Heart right ventricle (tissue), 16 donors: ENCODE measurements around the gene MPP7. TPM values are rescaled to one million over a fixed set of nuclear protein-coding genes. Genes with fewer than 3 reads are reported as not detected.
"Not testable (repeated sequence)": the region's sequence is repeated elsewhere in the genome, so short reads cannot be mapped to it uniquely, and the experiment has no call there.

Experiments
- ATAC-seq, 8 donors: fragments of 200-7000 bp; cut with Tn5 transposase; one replicate each; pipeline ENCODE4 v1.9.1; 2020; ENCODE audit warnings: mild to moderate bottlenecking in 8 of 8, moderate library complexity in 8 of 8, moderate number of reproducible peaks in 1 of 8
- DNase-seq, 2 donors: peaks; one replicate each; pipeline ENCODE4 v3.0.0-alpha.2; 2020
- H3K27ac ChIP-seq, 10 donors: fragments of 200-600 bp; sonication (generic) in 2 of 10; one replicate each; pipeline versions ENCODE4 v1.5.0 to v1.8.0; 2020 to 2022; ENCODE audit warnings: mild to moderate bottlenecking in 3 of 10
- H3K27me3 ChIP-seq, 7 donors: fragments of 200-600 bp; one replicate each; pipeline ENCODE4 v1.8.0; 2021 to 2022; ENCODE audit warnings: mild to moderate bottlenecking in 2 of 7
- H3K36me3 ChIP-seq, 9 donors: fragments of 200-600 bp; sonication (generic) in 1 of 9; one replicate each; pipeline versions ENCODE4 v1.5.0 to v1.8.0; 2020 to 2022; ENCODE audit warnings: mild to moderate bottlenecking in 2 of 9
- H3K4me1 ChIP-seq, 9 donors: fragments of 200-600 bp; sonication (generic) in 1 of 9; one replicate each; pipeline versions ENCODE4 v1.5.0 to v1.8.0; 2020 to 2022; ENCODE audit warnings: mild to moderate bottlenecking in 4 of 9
- H3K4me3 ChIP-seq, 10 donors: fragments of 200-600 bp; sonication (generic) in 2 of 10; one replicate each; pipeline versions ENCODE4 v1.5.0 to v1.8.0; 2020 to 2022; ENCODE audit warnings: mild to moderate bottlenecking in 7 of 10, moderate library complexity in 2 of 10
- H3K9me3 ChIP-seq, 11 donors: fragments of 200-600 bp in 10 of 11; sonication (generic) in 2 of 11; one replicate each; pipeline versions ENCODE4 v1.5.0 to v1.8.0; 2013 to 2022; ENCODE audit warnings: mild to moderate bottlenecking in 2 of 11, control low read depth in 1 of 11, moderate library complexity in 1 of 11
- CTCF ChIP-seq, 9 donors: fragments of 200-600 bp; sonication (generic) in 2 of 9; IDR thresholded peaks; one replicate each; pipeline versions ENCODE4 v1.5.0 to v1.8.0; 2021 to 2022; ENCODE audit warnings: antibody characterized with exemption in 9 of 9, mild to moderate bottlenecking in 5 of 9, moderate library complexity in 1 of 9
- WGBS, 2 donors: extraction: QIAGEN DNeasy Blood & Tissue Kit; methylation state at CpG; one replicate each; pipeline ENCODE4 v1.1.7; 2013; ENCODE audit warnings: inconsistent platforms in 1 of 2; 5-methylcytosine and 5-hydroxymethylcytosine counted together
- intact Hi-C, 10 donors: fragments of 100-400 bp; cut with DNase I; formaldehyde crosslinking; loops; one replicate each; pipeline versions ENCODE4 v1.11.1 to v1.14.2; 2022
- polyA plus RNA-seq, 2 donors: library from polyadenylated mRNA; stranded (reverse); fragments of 200-250 nt; gene quantifications; one replicate each; pipeline ENCODE4 v1.2.3, GENCODE V29; 2013
- total RNA-seq, 10 donors: library from RNA; stranded (reverse); fragmentation: NEBNext Ultra II Directional in 3 of 10; extraction: Animal tissue kit (Norgen Biotek cat#: 25700) in 3 of 10; gene quantifications; one replicate each; pipeline versions ENCODE4 v1.2.1 to v1.2.4, GENCODE V29; 2021 to 2023
- donor health status: Arrhythmogenic right ventricular cardiomyopathy.
- donor health status: ischemic (EF 13 %, LVEDD 7.1; RV severe dilation, severe dysfunction).
- donor health status: healthy with polysubstance abuse.
- donor health status: DM: no; HTN: yes; CAD: no.
- donor health status: DM: no; HTN: no; CAD: no.
- donor health status: ischemic (EF 25% LVEDD 6.9; RV normal size, moderate dysfunction).
- donor health status: ischemic (EF 25% LVEDD 5.7; RV mildly dilated, moderate dysfunction).
- donor health status: healthy.
- donor health status: DM: yes; HTN: yes; CAD: no.
- donor health status: Ischemic cardiomyopathy.
- donor health status: ischemic (EF 35%, LVEDD 5.7; RV mildly dilated, moderate dysfunction).
- donor health status: nonischemic (EF 11% LVEDD 7.7; RV severe dilation, severe dysfunction).
- donor health status: DM: yes; HTN: yes; CAD: no.
- donor health status: PGD.
- donor health status: ischemic (EF 29% LVEDD 5.4; RV normal size, mild dysfunction).
- donor health status: nonischemic (EF 23%, LVEDD 6.1; RV moderate dilation, normal function).

Gene MPP7
- total and polyA plus RNA-seq, 12 donors, result 3.1 to 20.0 (median 14.7) TPM

- intact Hi-C loops, result no loop called here
- no peak for DNase-seq
- no peak overlapping the region for H3K4me3 ChIP-seq
- 85 to 86% methylated on average over 2 of the region's 2 CpGs for WGBS, 2 donors
- peaks cover 0 to 13% (median 0%) of the 10 kb centered on the region in 11 donors for H3K9me3 ChIP-seq
- ATAC-seq, result no peak
- peaks cover 0 to 8% (median 0%) of the 10 kb centered on the region in 9 donors for H3K4me1 ChIP-seq
- no peak overlapping the region for H3K27ac ChIP-seq
- no peaks in the 10 kb centered on the region for H3K27me3 ChIP-seq
- no peak for TF ChIP-seq CTCF (IDR thresholded peaks at IDR 0.05)
- no peaks in the 10 kb centered on the region for H3K36me3 ChIP-seq
Measured at GRCh38 chr10:28343252-28343651, 40.4 kb upstream of the MPP7 start.

GRCh38 chr10:28341679-28342078, 38.8 kb upstream of the MPP7 start:
- DNase-seq, H3K27ac ChIP-seq, H3K27me3 ChIP-seq, H3K4me3 ChIP-seq, ATAC-seq, H3K4me1 ChIP-seq, H3K36me3 ChIP-seq, H3K9me3 ChIP-seq, intact Hi-C loops: not testable (repeated sequence)
- 85 to 91% methylated on average over 5 of the region's 5 CpGs for WGBS, 2 donors

GRCh38 chr10:28332726-28333125, 29.9 kb upstream of the MPP7 start:
- Histone ChIP-seq H3K4me1 (peaks cover 0 to 45% (median 3%) of the 10 kb centered on the region in 9 donors), H3K36me3 (no peaks in the 10 kb centered on the region), H3K27ac (peak overlapping the region in 1 of 10 donors; percentile 85), H3K27me3 (no peaks in the 10 kb centered on the region), H3K9me3 (no peaks in the 10 kb centered on the region), H3K4me3 (peak overlapping the region in 1 of 10 donors; percentile 31)
- ATAC-seq (no peak), DNase-seq (no peak)
- no peak for TF ChIP-seq CTCF (IDR thresholded peaks at IDR 0.05)
- WGBS, 2 donors, result 81 to 88% methylated on average over 2 of the region's 2 CpGs
- intact Hi-C loops, result loop anchor here in 1 of 10 donors (5.0 kb wide), 1 partner anchor 35 kb away; no protein-coding TSS in a partner anchor

GRCh38 chr10:28331841-28332240, 29.0 kb upstream of the MPP7 start:
- no peak for TF ChIP-seq CTCF (IDR thresholded peaks at IDR 0.05)
- ATAC-seq (no peak), DNase-seq (no peak)
- intact Hi-C loops, result loop anchor here in 1 of 10 donors (5.0 kb wide), 1 partner anchor 35 kb away; no protein-coding TSS in a partner anchor
- H3K27me3 ChIP-seq, result no peaks in the 10 kb centered on the region
- peaks cover 2 to 54% (median 10%) of the 10 kb centered on the region in 9 donors for H3K4me1 ChIP-seq
- peak overlapping the region in 1 of 10 donors; percentile 85 for H3K27ac ChIP-seq
- 52 to 74% methylated on average over 3 of the region's 3 CpGs for WGBS, 2 donors
- H3K4me3 ChIP-seq, result no peak overlapping the region
- H3K9me3 ChIP-seq, result no peaks in the 10 kb centered on the region
- H3K36me3 ChIP-seq, result no peaks in the 10 kb centered on the region

- Histone ChIP-seq H3K27me3 (no peaks in the 10 kb centered on the region), H3K4me1 (peaks cover 2 to 62% (median 18%) of the 10 kb centered on the region in 9 donors), H3K9me3 (no peaks in the 10 kb centered on the region), H3K4me3 (no peak overlapping the region), H3K27ac (peak overlapping the region in 1 of 10 donors; percentile 26), H3K36me3 (no peaks in the 10 kb centered on the region)
- intact Hi-C loops, result loop anchor here in 1 of 10 donors (5.0 kb wide), 1 partner anchor 36 kb away; no protein-coding TSS in a partner anchor
- DNase-seq (no peak), ATAC-seq (no peak)
- TF ChIP-seq CTCF (IDR thresholded peaks at IDR 0.05), result no peak
Measured at GRCh38 chr10:28331066-28331465, 28.2 kb upstream of the MPP7 start.
